OCI-M1 (cell line): ENCODE measurements around the gene SLC12A2.
A peak's percentile ranks its signal among the peaks of the same experiment; 100 is the strongest.

Experiments used
- DNase-seq: peaks from one replicate; lab custom pipeline; 2025; lab: John Stamatoyannopoulos, UW

Gene SLC12A2

GRCh38 chr5:128083033-128083810, at the start of gene SLC12A2:
Gene SLC12A2, plus strand, starts transcription at chr5:128083766. Its CDS starts 189 bp downstream, at chr5:128083955.
- DNase-seq: peak; percentile 62

GRCh38 chr5:128035689-128036088, 47.9 kb upstream of the SLC12A2 start:
- DNase-seq: no peak

GRCh38 chr5:128036950-128037349, 46.6 kb upstream of the SLC12A2 start:
- no peak for DNase-seq

- peak; percentile 18 for DNase-seq
These were observed 44.9 kb upstream of the SLC12A2 start for GRCh38 chr5:128038643-128039042.

- DNase-seq: no peak
These were observed 42.6 kb upstream of the SLC12A2 start for GRCh38 chr5:128040927-128041326.

- DNase-seq: no peak
These were observed 30.8 kb upstream of the SLC12A2 start for GRCh38 chr5:128052780-128053179.

GRCh38 chr5:128053291-128053954, 30.1 kb upstream of the SLC12A2 start:
- DNase-seq: no peak

GRCh38 chr5:128060644-128061385, 22.8 kb upstream of the SLC12A2 start:
- no peak for DNase-seq

GRCh38 chr5:128062172-128062746, 21.3 kb upstream of the SLC12A2 start:
- no peak for DNase-seq

GRCh38 chr5:128074171-128074570, 9.4 kb upstream of the SLC12A2 start:
- DNase-seq: peak; percentile 0

- DNase-seq: no peak
These were observed 8.6 kb upstream of the SLC12A2 start for GRCh38 chr5:128074953-128075352.

- DNase-seq: no peak
These were observed 6.0 kb upstream of the SLC12A2 start for GRCh38 chr5:128077526-128077925.

GRCh38 chr5:128081111-128081851, 2.3 kb upstream of the SLC12A2 start:
- no peak for DNase-seq

GRCh38 chr5:128082551-128083032, 974 bp upstream of the SLC12A2 start:
- DNase-seq: no peak

- DNase-seq: peak; percentile 4
These were observed 253 bp downstream of the SLC12A2 start for GRCh38 chr5:128083811-128084227.

GRCh38 chr5:128084228-128085167, 932 bp downstream of the SLC12A2 start:
- no peak for DNase-seq

- DNase-seq: no peak
These were observed 1.8 kb downstream of the SLC12A2 start for GRCh38 chr5:128085413-128085812.

- DNase-seq: no peak
These were observed 8.0 kb downstream of the SLC12A2 start for GRCh38 chr5:128091579-128091978.

GRCh38 chr5:128092144-128092543, 8.6 kb downstream of the SLC12A2 start:
- no peak for DNase-seq

GRCh38 chr5:128093368-128093767, 9.8 kb downstream of the SLC12A2 start:
- no peak for DNase-seq
